Fibroblast of pulmonary artery (primary cell): ENCODE measurements around the gene LLGL1.

ENCODE experiments used
- DNase-seq: peaks from one replicate; pipeline ENCODE4 v3.0.0-alpha.2; 2010; ENCODE audit warnings: low read depth
- H3K4me3 ChIP-seq: replicated peaks from 2 replicates; pipeline ENCODE4 v1.5.1; 2011; ENCODE audit warnings: low read depth, mild to moderate bottlenecking, control low read depth, low read length, moderate library complexity
- CTCF ChIP-seq: IDR thresholded peaks from 2 replicates; pipeline ENCODE4 v1.5.1; 2011; ENCODE audit warnings: mild to moderate bottlenecking, control low read depth, low read length, inconsistent platforms; ENCODE audit errors: missing control alignments

LLGL1 gene

GRCh38 chr17:18245038-18245776 lies 19.8 kb downstream of the LLGL1 start:
- no peak for TF ChIP-seq CTCF
- DNase-seq: no peak
- H3K4me3 ChIP-seq: no peak overlapping the region

GRCh38 chr17:18246109-18246725 lies 20.8 kb downstream of the LLGL1 start:
- no peak overlapping the region for H3K4me3 ChIP-seq
- TF ChIP-seq CTCF: no peak
- DNase-seq: no peak

- TF ChIP-seq CTCF: no peak
- DNase-seq: peak; percentile 31
- H3K4me3 ChIP-seq: no peak overlapping the region
Measured at GRCh38 chr17:18246880-18247612, 21.6 kb downstream of the LLGL1 start.

- no peak for DNase-seq
- H3K4me3 ChIP-seq: no peak overlapping the region
- no peak for TF ChIP-seq CTCF
Measured at GRCh38 chr17:18247613-18248001, 22.2 kb downstream of the LLGL1 start.

GRCh38 chr17:18248300-18248731 lies 22.9 kb downstream of the LLGL1 start:
- peak; percentile 77 for TF ChIP-seq CTCF
- peak; percentile 81 for DNase-seq
- H3K4me3 ChIP-seq: no peak overlapping the region

GRCh38 chr17:18248811-18249210 lies 23.4 kb downstream of the LLGL1 start:
- TF ChIP-seq CTCF: no peak
- DNase-seq: no peak
- H3K4me3 ChIP-seq: no peak overlapping the region
